Central memory CD8-positive, alpha-beta T cell (primary cell): Measurements from ENCODE around the gene NDUFB11.

Source experiments
- ATAC-seq: fragments of 150-1000 bp; cut with Tn5 transposase; replicated peaks from 2 replicates; pipeline ENCODE4 v1.10.0; 2022; ENCODE audit warnings: mild to moderate bottlenecking, moderate FRiP score, moderate number of reproducible peaks; ENCODE audit not compliant: poor library complexity, severe bottlenecking; ENCODE audit errors: extremely low read depth
- DNase-seq, 2 donors: peaks; one replicate each; pipeline ENCODE4 v3.0.0; 2021; ENCODE audit warnings: low spot score in 2 of 2
- H3K27ac Mint-ChIP-seq: one replicate; pipeline ENCODE4 v1.8.0; 2022; ENCODE audit warnings: low read depth, mild to moderate bottlenecking, moderate library complexity, mixed read lengths
- H3K27me3 Mint-ChIP-seq: one replicate; pipeline ENCODE4 v1.8.0; 2022; ENCODE audit warnings: mixed read lengths
- H3K36me3 Mint-ChIP-seq: one replicate; pipeline ENCODE4 v1.8.0; 2022; ENCODE audit warnings: mild to moderate bottlenecking, moderate library complexity, mixed read lengths; ENCODE audit not compliant: insufficient read depth
- H3K4me1 Mint-ChIP-seq: one replicate; pipeline ENCODE4 v1.8.0; 2022; ENCODE audit warnings: mixed read lengths
- H3K4me3 Mint-ChIP-seq: one replicate; pipeline ENCODE4 v1.8.0; 2022; ENCODE audit warnings: mild to moderate bottlenecking, moderate library complexity, mixed read lengths
- H3K9me3 Mint-ChIP-seq: one replicate; pipeline ENCODE4 v1.8.0; 2022; ENCODE audit warnings: mixed read lengths

The NDUFB11 gene

GRCh38 chrX:47171996-47172395 lies 27.5 kb upstream of the NDUFB11 start:
- DNase-seq (no peak), ATAC-seq (no peak)
- H3K4me3 Mint-ChIP-seq, result no peak overlapping the region
- H3K27ac Mint-ChIP-seq, result no peak overlapping the region
- H3K27me3 Mint-ChIP-seq, result no peaks in the 10 kb centered on the region
- H3K4me1 Mint-ChIP-seq, result no peaks in the 10 kb centered on the region
- H3K36me3 Mint-ChIP-seq, result peaks cover 22% of the 10 kb centered on the region
- H3K9me3 Mint-ChIP-seq, result no peaks in the 10 kb centered on the region

GRCh38 chrX:47170861-47171692 lies 26.6 kb upstream of the NDUFB11 start:
- Mint-ChIP-seq H3K9me3 (no peaks in the 10 kb centered on the region), H3K36me3 (peaks cover 16% of the 10 kb centered on the region), H3K27ac (no peak overlapping the region), H3K4me1 (no peaks in the 10 kb centered on the region), H3K4me3 (no peak overlapping the region), H3K27me3 (no peaks in the 10 kb centered on the region)
- DNase-seq (no peak), ATAC-seq (no peak)

DNA sequence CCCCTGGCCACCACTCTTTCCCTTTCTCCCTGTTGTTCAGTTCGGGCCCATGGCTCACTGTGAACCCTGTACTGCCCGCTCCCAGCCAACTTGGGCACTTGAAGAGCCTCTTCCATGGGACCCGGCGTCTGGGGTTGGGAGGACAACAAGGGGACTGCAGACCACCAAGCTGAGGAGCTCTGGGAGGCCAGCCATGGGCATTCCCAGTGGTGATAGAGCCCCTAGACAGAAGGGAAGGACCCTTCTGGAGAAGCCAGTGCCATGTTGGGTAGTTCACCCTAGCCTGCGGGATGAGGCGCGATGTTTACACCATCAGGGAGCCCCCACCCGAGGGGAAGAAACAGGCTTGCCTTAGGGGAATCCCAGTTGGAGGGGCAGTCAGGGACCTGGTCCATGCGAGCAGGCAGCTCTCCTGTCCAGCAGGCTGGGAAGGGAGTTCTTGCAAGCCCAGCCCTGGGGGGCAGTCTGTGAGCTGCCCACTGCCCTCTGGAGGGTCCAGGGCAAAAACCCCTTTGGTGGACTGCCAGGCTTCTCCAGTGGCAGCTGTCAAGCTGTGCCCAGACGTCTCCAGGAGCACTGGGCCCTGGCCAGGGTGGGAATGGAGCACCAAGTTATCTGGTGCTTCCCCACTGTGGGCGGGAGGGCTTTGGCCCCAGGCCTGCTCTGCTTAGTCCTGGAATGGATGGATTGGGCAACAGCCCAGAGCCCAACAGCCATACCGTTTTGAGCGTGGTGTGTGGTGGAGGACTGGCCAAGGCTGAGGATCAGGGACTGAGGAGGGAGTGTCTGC lies 25.4 kb upstream of the NDUFB11 start:
- Mint-ChIP-seq H3K36me3 (peaks cover 15% of the 10 kb centered on the region), H3K9me3 (no peaks in the 10 kb centered on the region), H3K27me3 (no peaks in the 10 kb centered on the region), H3K4me3 (no peak overlapping the region), H3K4me1 (no peaks in the 10 kb centered on the region), H3K27ac (no peak overlapping the region)
- DNase-seq (no peak), ATAC-seq (no peak)

DNA sequence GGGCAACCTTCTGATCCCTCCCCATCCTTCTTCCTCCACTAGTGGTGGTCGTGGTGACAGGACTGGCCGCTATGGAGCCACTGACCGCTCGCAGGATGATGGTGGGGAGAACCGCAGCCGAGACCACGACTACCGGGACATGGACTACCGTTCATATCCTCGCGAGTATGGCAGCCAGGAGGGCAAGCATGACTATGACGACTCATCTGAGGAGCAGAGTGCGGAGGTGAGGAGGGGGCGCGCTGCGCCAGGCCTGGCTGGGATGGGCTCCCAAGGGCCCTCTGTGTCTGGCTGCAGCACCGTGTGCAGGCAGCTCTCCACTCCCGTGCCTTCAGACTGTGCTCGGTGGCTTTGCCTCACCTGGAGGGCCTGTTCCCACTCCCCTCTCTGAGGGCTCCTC lies 24.8 kb upstream of the NDUFB11 start:
- Mint-ChIP-seq H3K27me3 (no peaks in the 10 kb centered on the region), H3K4me3 (no peak overlapping the region), H3K27ac (no peak overlapping the region), H3K9me3 (no peaks in the 10 kb centered on the region), H3K36me3 (peaks cover 14% of the 10 kb centered on the region), H3K4me1 (no peaks in the 10 kb centered on the region)
- ATAC-seq (no peak), DNase-seq (no peak)

- ATAC-seq (no peak), DNase-seq (no peak)
- Mint-ChIP-seq H3K4me3 (no peak overlapping the region), H3K27ac (no peak overlapping the region), H3K27me3 (no peaks in the 10 kb centered on the region), H3K9me3 (no peaks in the 10 kb centered on the region), H3K36me3 (peaks cover 13% of the 10 kb centered on the region), H3K4me1 (no peaks in the 10 kb centered on the region)
Observed at GRCh38 chrX:47168495-47169073, 24.1 kb upstream of the NDUFB11 start.

DNA sequence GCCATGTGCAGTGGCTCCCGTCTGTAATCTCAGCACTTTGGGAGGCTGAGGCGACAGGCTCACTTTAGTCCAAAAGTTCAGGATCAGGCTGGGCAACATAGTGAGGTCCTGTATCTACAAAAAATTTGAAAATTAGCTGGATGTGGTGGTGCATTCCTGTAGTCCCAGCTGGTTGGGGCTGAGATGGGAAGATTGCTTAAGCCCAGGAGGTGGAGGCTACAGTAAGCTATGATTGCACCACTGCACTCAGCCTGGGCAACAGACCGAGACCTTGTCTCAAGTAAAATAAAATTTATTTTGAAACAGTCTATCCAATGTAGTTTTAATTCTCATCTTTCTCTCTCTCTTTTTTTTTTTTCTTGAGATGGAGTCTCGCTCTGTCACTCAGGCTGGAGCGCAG lies 21.6 kb upstream of the NDUFB11 start:
- DNase-seq, result no peak
- Mint-ChIP-seq H3K9me3 (no peaks in the 10 kb centered on the region), H3K27me3 (no peaks in the 10 kb centered on the region), H3K4me3 (no peak overlapping the region), H3K4me1 (no peaks in the 10 kb centered on the region), H3K36me3 (peaks cover 8% of the 10 kb centered on the region), H3K27ac (no peak overlapping the region)
- ATAC-seq, result no peak

GRCh38 chrX:47164420-47164819 lies 19.9 kb upstream of the NDUFB11 start:
- H3K27me3 Mint-ChIP-seq, result no peaks in the 10 kb centered on the region
- no peaks in the 10 kb centered on the region for H3K4me1 Mint-ChIP-seq
- H3K27ac Mint-ChIP-seq, result no peak overlapping the region
- H3K9me3 Mint-ChIP-seq, result no peaks in the 10 kb centered on the region
- ATAC-seq (no peak), DNase-seq (no peak)
- H3K4me3 Mint-ChIP-seq, result no peak overlapping the region
- peaks cover 11% of the 10 kb centered on the region for H3K36me3 Mint-ChIP-seq

GRCh38 chrX:47162927-47163583 lies 18.6 kb upstream of the NDUFB11 start:
- Mint-ChIP-seq H3K27me3 (no peaks in the 10 kb centered on the region), H3K4me1 (no peaks in the 10 kb centered on the region), H3K9me3 (no peaks in the 10 kb centered on the region), H3K4me3 (no peak overlapping the region), H3K36me3 (peaks cover 12% of the 10 kb centered on the region), H3K27ac (no peak overlapping the region)
- ATAC-seq, result no peak
- no peak for DNase-seq

GRCh38 chrX:47160781-47161180 lies 16.3 kb upstream of the NDUFB11 start:
- ATAC-seq (no peak), DNase-seq (no peak)
- no peaks in the 10 kb centered on the region for H3K9me3 Mint-ChIP-seq
- no peak overlapping the region for H3K4me3 Mint-ChIP-seq
- H3K4me1 Mint-ChIP-seq, result no peaks in the 10 kb centered on the region
- H3K27ac Mint-ChIP-seq, result no peak overlapping the region
- H3K27me3 Mint-ChIP-seq, result no peaks in the 10 kb centered on the region
- H3K36me3 Mint-ChIP-seq, result peaks cover 28% of the 10 kb centered on the region

GRCh38 chrX:47158781-47159180 lies 14.3 kb upstream of the NDUFB11 start:
- no peak for DNase-seq
- no peak overlapping the region for H3K4me3 Mint-ChIP-seq
- H3K27ac Mint-ChIP-seq, result peak overlapping the region; percentile 46
- ATAC-seq, result no peak
- peaks cover 42% of the 10 kb centered on the region for H3K36me3 Mint-ChIP-seq
- no peaks in the 10 kb centered on the region for H3K9me3 Mint-ChIP-seq
- no peaks in the 10 kb centered on the region for H3K27me3 Mint-ChIP-seq
- H3K4me1 Mint-ChIP-seq, result no peaks in the 10 kb centered on the region

GRCh38 chrX:47158131-47158530 lies 13.6 kb upstream of the NDUFB11 start:
- ATAC-seq (no peak), DNase-seq (no peak)
- H3K4me3 Mint-ChIP-seq, result no peak overlapping the region
- no peaks in the 10 kb centered on the region for H3K4me1 Mint-ChIP-seq
- no peak overlapping the region for H3K27ac Mint-ChIP-seq
- no peaks in the 10 kb centered on the region for H3K27me3 Mint-ChIP-seq
- H3K9me3 Mint-ChIP-seq, result no peaks in the 10 kb centered on the region
- peaks cover 42% of the 10 kb centered on the region for H3K36me3 Mint-ChIP-seq

DNA sequence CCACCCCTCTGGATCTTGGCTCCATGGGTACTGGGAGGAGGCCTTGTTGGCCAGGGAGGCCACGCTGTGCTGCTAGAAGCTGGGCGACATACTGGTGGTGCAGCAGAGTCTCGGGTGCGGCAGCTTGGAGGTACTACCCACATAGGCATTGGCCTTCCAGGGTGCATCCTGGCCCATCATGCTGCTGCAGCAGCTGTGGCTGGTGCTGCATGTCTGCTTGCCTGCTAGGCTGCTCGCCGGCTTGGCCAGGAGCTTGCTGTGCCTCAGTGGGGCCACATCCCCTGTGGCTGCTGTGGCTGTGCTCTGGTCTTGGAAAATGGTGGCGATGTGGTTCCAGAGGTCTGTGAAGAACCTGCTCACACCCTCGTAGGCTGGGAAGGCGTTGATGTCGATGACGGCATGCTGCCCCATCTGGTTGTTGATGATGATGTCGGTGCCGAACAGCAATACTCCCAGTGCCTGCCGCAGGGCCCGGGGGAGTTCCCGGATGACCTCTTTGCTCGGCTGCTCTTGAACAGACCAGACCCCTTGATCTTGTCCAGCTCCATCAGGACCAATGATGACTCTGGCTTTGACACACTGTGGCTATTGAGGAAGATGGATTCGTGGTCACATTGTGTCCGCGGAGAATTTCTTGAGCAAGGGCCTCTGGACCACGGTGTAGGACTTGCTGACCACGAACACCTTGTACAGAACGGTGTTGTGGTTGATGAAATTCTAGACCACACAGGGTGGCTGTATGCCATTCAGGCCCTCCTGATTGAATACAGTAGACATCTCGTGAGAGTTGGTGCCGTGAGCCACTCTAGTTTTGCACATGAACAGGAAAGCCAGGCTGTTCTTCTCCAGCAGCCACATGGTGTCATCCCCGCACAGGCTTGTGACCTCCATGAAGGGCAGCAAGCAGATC lies 12.4 kb upstream of the NDUFB11 start:
- Mint-ChIP-seq H3K9me3 (no peaks in the 10 kb centered on the region), H3K4me3 (no peak overlapping the region), H3K36me3 (peaks cover 47% of the 10 kb centered on the region), H3K27me3 (no peaks in the 10 kb centered on the region), H3K27ac (no peak overlapping the region), H3K4me1 (no peaks in the 10 kb centered on the region)
- ATAC-seq (no peak), DNase-seq (no peak)
